Stimulated activated naive CD8-positive, alpha-beta T cell treated with anti-CD3 and anti-CD28 coated beads, Interleukin-15, Interleukin-2, amounts not matched to agents 100 U/mL and 50 U/mL, for 24 hours (primary cell): Measurements from ENCODE around the gene MED27.

Experiments
- ATAC-seq: fragments of 150-1000 bp; cut with Tn5 transposase; one replicate; pipeline ENCODE4 v1.10.0; 2021
- DNase-seq: peaks from one replicate; pipeline ENCODE4 v3.0.0; 2021

MED27 gene, protein sequence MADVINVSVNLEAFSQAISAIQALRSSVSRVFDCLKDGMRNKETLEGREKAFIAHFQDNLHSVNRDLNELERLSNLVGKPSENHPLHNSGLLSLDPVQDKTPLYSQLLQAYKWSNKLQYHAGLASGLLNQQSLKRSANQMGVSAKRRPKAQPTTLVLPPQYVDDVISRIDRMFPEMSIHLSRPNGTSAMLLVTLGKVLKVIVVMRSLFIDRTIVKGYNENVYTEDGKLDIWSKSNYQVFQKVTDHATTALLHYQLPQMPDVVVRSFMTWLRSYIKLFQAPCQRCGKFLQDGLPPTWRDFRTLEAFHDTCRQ

DNA sequence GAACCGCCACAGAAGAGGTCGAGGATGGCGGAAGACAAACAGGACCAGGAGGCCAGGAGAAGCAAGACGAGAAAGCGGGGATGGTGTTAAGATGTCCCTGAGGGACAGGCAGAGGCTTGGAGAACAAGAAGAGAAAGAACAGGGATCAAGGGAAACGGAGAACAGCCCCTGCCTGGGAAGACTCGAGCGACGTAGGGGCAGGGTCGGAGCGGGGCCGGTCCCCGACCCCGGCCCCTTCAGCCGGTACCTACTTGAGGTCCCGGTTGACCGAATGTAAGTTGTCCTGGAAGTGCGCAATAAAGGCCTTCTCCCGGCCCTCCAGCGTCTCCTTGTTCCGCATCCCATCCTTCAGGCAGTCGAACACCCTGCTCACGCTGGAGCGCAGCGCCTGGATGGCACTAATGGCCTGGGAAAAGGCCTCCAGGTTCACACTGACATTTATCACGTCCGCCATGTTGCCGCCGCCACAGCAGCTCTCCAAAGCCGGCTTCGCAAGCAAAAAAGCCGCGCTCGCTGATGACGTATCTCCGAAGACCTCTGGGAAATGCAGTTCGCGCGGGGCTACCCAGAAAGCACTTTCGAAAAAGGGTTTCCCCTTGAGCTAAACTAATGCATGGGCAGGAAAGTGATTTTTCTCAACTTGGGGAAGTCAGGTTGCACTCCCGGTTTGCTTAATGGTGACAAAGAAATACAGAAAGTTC lies at the start of gene MED27:
Gene MED27, minus strand, starts transcription at position 477 of the 701 bp plus-strand sequence. Its CDS starts 23 bp downstream, at position 454.
- ATAC-seq (peak; percentile 94), DNase-seq (peak; percentile 94)

DNA sequence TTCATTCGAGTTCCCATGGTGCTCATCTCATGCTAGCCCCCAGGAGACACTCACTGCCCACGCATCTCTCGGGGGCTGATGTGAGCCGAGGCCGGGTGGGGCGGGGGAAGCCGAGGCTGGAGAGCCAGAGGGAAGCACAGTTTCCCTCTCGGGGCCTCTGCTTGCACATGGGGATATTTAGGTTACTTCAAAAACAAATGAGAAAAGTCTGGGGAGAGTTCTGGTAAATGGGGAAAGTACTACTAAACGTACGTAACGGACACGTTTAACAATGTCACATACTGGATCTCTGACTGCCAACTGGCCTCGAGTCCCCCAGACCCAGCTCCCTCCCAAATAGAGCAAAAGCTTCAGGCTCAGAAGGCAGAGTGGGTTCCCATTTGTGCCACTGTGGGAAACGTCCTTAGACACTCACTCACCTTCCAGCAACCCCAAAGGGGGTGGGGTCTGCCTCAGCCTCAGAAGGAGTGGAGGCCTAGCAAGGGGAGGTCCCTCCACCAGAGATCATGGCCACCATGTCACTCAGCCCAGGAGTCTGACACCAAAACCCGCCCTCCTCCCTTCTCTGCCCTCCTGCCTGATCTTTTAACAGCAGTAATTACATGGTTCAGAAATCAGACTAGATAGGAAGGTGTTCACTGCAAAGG lies 48.3 kb upstream of the MED27 start:
- no peak for ATAC-seq
- no peak for DNase-seq

DNA sequence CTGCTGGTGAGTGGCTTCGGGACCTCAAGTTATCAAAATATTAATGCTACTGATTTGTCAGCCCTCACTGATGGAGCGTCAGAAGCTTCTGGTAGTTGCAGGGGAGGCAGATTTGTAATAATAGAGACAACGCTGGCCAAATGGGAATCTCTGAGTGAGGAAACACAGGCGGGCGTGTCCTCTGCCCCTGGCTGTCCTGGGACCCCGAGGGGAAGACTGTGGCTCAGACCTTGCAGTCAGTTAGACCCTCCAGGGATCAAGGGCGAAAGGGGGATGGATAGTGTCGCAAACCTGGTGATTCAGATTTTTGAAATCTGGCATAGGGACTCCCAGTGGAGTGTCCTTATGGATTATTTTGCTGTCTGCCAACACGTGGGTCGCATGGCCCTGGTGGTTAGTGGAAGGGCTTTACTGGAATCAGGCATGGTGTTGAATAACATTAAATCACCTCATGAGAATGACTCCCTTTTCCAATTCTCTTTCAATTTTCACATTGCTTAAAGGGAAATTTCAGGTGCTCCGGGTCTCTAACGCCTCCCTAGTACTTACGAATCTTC lies 47.1 kb upstream of the MED27 start:
- no peak for ATAC-seq
- no peak for DNase-seq

DNA sequence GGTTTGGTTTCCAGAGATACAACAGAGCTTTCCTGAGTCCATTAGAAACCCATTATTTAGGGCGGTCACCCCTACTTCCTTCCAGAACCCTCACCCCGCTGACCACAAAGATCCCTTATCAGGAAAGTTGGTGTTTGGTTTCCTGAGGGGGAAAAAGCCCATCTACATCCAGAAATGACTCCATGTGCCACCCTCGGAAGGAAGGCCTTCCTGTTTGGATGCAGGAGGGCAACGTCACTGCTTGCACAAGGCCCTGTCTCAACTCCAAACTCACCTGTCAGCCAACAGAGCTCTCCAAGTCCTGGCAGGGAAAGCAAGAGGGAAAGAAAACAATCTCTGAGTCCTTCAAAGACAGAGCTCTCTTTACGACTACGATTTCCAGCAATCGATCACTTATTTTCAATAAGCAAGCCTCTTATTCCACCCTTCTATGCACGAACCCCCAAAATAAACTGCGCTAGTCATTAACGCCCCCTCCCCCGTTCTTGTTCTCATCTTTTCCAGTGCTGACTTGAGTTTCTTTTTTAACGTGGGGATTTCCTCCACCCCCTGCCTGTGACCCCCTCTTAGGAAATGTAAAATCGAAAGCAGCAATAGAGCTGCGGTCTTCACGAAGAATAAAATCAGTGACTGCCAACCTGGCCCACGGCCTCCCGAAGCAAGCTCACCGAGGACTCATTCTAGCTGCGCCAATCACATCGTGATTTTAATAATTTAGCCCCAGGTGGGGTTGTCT lies 46.4 kb upstream of the MED27 start:
- ATAC-seq (peak; percentile 75), DNase-seq (peak; percentile 39)

DNA sequence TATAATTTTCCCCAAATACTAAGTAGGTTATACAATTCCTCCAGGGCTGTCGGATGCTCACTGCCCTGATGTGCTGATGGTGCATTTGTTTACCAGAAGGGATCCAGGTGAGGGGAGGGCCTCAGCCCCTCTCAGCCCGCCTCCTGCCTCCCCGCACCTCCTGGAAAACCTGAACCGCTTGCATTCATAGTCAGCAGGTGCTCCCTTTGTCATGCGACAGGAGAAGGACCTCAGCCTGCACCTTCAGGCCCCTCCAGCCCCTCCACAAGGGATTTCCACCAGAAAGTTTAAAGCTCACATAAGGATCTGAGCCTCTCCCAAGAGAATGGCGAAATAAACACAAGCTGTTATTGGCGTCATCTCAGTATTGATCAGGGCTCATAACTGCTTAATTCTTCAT lies 45.7 kb upstream of the MED27 start:
- DNase-seq = no peak
- no peak for ATAC-seq

DNA sequence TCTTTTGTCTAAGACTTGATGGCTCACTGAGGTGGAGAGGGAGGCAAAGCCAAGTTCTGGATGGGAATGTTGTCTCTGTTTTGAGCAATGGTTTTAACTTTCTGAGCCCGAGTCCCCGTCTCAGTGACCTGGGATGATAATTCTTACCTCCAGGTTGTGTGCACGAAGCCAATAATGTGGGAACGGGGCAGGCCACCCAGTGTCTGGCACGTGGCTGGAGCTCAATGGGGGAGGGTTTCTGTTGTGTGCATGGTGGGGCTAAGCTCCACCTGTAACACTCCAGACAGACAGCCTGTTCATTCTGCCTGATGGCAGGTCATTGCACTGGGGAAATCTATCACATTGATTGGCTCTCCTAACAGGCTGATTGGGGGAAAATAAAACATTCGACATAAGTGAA lies 45.1 kb upstream of the MED27 start:
- ATAC-seq = no peak
- no peak for DNase-seq

DNA sequence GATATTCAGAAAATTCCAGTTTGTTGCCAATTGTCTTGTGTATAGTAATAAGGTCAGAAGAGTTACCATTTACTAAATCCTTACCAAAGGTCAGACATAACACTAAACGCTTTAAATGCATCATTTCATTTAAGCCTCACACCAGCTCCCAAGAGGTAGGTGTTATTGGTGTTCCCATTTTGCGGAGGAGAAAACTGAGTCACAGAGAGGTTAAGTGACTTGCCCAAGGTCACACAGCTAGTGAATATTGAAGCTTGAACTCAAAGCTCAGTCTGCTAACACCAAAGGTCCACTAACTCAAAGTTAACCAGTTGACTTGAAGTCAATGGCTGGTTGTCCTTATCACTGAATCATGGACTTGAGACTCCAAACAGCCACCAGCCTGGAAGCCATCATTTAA lies 41.4 kb upstream of the MED27 start:
- ATAC-seq (no peak), DNase-seq (no peak)

DNA sequence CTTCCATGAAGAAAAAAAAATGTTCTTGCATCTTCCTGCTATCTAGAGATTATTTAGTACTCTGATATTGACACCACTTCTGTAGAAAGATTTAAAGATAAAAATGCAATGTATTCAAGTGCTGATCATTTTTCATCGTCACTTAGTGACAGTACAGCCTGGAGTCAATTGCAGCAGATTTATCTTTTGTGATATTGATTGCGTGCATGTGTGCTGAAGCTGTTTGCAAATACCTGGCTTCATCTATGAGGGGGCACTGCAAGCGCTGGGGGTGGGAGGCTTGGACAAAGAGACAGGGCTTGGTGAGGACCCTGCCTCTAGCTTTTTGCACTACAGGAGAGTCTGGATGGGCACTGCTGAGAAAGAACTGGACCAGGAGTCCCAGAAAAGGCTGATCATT lies 38.0 kb upstream of the MED27 start:
- ATAC-seq (no peak), DNase-seq (no peak)

DNA sequence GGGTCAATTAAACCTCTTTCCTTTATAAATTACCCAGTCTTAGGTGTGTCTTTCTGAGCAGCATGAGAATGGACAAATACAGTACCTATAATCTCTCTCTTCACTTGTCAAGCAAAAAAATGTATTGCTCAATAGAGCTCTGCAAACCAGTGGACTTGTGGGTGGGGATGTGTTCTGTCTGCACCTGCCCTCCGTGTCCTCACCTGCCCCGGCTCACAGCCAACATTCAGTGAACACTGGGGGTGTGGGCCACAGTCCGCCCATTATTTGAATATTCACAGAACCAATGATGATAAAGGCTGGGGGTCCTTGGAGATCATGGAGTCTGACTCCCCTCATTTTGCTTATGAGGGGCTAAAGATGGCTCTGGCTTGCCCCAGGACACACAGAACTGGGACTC lies 36.9 kb upstream of the MED27 start:
- ATAC-seq = no peak
- no peak for DNase-seq

DNA sequence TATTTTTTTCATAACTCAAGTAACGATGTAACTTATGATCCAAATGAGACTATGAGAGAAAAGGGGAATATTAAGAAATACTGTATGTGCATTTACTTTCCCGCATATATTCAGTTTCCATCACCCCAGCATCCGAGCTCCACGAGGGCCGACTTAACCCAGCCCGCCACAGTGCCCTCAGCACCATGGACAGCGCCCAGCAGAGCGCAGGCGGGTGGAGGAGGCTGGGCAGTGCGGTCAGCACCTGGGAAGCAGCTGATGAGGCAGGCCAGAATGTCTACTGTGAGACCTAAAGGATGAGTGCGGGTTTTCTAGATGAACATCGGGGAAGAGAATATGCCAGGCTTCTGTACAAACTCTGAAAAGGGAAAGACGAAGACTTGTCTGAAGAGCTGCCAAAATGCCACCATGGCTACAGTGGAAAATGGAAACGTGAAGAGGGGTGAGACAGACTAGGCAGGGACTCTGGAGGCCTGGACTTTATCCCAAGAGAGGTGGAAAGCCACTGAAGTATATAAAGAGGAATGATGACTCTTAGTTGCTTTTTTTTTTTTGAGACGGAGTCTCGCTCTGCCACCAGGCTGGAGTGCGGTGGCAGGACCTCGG lies 34.5 kb upstream of the MED27 start:
- peak; percentile 63 for DNase-seq
- no peak for ATAC-seq

DNA sequence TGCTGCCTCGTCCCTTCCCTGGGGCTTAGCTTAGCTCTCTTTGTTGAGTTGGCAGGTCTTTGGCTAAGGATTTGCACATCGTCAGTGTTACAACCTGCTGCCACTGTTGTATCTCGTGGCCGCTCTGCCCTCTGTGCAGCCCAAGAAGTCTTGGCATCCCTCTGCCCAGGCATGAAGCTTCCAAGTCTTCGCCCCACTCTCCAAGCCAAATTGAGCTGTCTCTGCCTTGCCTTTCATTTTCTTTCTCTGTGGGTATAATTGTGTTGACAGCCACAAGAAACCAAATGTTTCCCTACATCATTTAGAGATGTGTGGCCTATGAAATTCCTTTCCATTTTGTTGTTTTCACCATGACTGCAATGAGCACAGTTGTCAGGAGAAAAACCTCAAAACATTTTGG lies 29.6 kb upstream of the MED27 start:
- DNase-seq (no peak), ATAC-seq (no peak)

DNA sequence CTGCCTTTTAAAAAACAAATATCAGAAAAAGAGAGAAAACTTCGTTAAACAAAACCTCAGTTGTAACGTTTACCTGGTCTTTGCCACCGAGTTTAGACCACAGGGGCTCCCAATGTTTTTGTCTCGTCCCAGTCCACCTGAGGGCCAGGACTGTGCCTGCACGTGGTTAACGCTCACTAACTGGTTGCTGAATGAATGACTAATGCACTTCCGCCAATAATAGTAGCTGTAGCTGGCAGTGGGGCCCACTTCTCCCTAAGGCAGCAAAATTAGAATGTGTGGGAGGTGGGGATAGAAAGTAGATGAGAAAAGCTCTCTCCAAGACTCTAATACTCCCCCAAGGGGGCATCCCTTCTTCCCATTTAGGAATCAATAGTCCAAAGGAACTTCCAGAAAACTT lies 29.1 kb upstream of the MED27 start:
- DNase-seq = no peak
- peak; percentile 32 for ATAC-seq

DNA sequence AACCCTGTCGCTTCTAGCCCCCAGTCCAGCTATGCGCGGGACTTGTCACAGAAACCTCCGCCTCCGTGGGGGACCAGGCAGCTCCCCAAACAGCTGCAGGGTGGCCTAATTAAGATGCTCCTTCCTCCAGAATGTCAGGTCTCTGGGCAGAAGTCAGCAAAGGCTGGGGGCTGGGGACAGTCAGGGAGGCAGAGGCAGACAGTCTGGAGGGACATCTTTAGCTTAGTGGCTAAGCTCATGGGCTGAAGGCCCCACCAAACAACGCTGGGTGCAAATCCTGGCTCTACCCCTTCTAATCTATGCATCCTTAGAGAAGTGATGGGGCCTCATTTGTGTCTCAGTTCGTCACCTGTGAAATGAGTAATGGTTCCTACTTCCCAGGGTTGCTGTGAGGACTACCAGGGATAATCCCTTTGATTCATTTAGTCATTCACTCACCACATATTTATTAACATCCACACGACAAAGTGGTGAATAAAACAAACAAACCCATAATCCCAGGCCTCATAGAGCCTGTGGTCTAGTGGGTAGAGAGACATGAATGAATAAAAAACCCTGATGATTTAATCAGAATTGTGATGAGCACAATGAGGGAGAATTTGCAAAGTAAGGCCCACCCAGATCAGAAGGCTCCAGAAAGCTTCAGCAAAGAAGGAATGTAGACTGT lies 20.2 kb upstream of the MED27 start:
- no peak for DNase-seq
- peak; percentile 32 for ATAC-seq

DNA sequence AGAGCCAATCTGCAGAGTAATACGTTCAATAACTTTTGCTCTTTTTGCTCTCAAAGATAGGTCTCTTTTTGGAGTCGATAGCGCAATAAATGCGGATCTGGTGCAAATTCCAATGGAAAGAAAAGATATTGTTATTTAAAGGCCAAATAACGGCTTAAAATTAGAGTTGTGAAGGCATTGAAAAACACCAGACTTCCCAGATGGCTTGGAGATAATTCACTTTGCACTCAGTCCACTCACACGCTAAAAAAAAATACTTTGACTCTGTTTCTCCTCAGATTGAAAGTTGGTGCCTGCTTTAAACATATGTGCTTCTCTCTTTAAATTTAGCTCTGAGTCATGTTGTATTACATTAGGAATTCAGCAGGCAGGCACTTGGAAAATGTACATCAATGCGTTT lies 19.5 kb upstream of the MED27 start:
- no peak for DNase-seq
- no peak for ATAC-seq

DNA sequence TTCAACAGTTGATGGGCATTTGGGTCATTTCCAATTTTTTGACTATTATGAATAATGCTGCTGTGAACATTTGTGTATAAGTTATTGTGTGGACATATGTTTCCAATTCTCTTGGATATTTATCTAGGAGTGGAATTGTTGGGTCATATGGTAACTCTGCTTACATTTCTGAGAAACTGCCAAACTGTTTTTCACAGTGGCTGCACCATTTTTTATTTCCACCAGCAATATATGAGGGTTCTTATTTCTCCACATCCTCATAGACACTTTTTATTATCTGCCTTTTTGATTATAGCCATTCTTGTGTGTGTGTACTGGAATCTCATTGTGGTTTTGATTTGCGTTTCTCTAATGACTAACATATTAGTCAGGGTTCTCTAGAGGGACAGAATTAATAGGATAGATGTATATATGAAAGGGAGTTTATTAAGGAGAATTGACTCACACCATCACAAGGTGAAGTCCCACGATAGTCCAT lies 14.7 kb upstream of the MED27 start:
- no peak for ATAC-seq
- no peak for DNase-seq

DNA sequence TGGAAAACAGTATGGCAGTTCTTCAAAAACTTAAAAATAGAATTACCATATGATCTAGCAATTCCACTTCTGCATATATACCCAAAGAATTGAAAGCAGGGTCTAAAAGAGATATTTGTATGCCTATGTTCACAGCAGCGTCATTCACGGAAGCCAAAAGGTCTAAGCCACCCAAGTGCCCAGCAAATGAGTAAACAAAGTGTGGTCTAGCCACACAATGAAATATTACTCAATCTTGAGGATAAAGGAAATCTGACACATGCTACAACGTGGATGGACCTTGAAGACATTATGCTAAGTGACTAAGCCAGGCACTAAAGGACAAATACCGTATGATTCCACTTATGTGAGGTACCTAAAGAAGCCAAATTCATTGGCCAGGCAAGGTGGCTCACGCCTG lies 11.1 kb upstream of the MED27 start:
- no peak for DNase-seq
- no peak for ATAC-seq

DNA sequence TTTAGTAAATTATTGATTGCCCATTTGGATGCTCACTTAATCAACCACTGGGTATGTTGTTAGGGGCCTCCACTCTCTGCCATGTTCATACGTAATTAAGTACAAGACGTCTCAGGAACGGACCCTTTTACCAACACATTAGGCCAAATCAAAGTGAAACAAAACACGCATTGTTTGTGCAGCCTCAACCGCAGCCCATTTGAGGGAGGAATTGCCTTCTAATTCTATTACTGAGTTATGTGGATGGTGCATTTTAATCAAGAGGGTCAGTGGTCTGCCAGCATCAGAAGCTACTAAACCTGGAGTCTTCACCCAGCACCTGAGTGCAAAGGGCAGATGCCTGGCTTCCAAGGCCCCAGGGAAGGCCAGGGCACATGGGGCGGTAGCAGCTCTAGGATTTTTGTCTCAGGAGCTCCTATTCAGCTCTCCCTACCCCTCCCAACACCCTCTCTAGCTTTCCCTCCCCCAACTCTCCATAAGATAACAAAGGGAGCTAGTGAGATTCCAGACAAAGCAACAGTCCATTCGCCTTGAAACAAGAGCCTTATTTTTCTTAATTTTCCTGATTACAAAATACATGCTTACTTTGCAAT lies 7.9 kb upstream of the MED27 start:
- no peak for ATAC-seq
- DNase-seq = no peak

DNA sequence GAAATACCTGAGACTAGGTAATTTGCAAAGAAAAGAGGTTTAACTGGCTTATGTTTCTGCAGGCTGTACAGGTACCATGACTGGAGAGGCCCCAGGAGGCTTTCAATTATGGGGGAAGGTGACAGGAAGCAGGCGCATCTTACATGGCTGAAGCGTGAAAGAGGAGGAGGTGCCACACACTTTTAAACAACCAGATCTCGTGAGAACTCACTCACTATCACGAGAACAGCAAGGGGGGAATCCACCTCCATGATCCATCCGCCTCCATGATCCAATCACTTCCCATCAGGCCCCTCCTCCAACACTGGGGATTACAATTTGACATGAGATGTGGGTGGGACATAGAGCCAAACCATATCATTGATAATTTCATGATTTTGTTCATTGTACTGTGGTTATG lies 2.5 kb upstream of the MED27 start:
- ATAC-seq (no peak), DNase-seq (no peak)

DNA sequence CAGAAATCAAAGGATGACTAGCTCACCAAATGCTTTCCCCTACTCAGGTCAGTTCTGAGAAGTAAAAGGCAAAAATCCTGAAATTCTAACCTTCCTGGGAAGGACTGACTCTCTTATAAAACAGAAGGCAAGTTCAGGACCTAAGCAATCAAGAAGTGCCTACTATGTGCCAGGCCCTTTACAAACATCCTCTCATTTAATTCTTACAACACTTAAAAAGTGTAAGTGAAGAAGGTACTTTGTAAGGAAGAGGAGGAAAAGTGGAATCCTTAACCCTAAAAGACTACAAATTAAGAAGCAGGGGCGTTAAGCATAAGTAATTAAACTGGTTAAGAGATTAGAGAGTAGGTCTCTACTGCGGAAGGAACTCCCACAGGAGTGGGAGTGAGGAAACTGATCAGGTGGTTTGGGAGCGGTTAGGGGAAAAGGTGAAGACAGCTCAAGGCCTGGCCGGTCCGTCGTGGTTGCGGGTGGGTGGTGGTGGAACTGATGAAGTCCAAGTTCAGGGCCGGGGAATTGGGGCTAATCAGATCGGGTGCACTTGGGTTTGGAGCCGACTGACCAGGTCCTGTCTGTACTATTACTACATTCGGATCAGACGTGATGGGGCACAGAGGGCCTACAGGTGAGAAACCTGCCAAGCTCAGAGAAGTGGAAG lies 839 bp downstream of the MED27 start:
- peak; percentile 21 for DNase-seq
- no peak for ATAC-seq
